ENCODE results near the gene NABP1.

Gene NABP1

GRCh38 chr2:191650896-191651773 is 26.8 kb upstream of the NABP1 start:
- DNase-seq: no peak

- no peak for DNase-seq
Measured at GRCh38 chr2:191653667-191654391, 24.1 kb upstream of the NABP1 start.

GRCh38 chr2:191656391-191656790 is 21.5 kb upstream of the NABP1 start:
- DNase-seq: no peak

GRCh38 chr2:191656792-191657191 is 21.1 kb upstream of the NABP1 start:
- DNase-seq: no peak

GRCh38 chr2:191657977-191658376 is 20.0 kb upstream of the NABP1 start:
- DNase-seq: no peak

- DNase-seq: no peak
Measured at GRCh38 chr2:191659198-191659597, 18.7 kb upstream of the NABP1 start.

GRCh38 chr2:191660575-191660974 is 17.4 kb upstream of the NABP1 start:
- DNase-seq: no peak

- DNase-seq: no peak
Measured at GRCh38 chr2:191661097-191661924, 16.6 kb upstream of the NABP1 start.

GRCh38 chr2:191664823-191665677 is 12.9 kb upstream of the NABP1 start:
- DNase-seq: no peak

GRCh38 chr2:191666226-191666625 is 11.7 kb upstream of the NABP1 start:
- no peak for DNase-seq

- DNase-seq: no peak
Measured at GRCh38 chr2:191666732-191667131, 11.2 kb upstream of the NABP1 start.

- DNase-seq: no peak
Measured at GRCh38 chr2:191670076-191670475, 7.9 kb upstream of the NABP1 start.

GRCh38 chr2:191670787-191671186 is 7.1 kb upstream of the NABP1 start:
- no peak for DNase-seq

GRCh38 chr2:191675807-191676721 is 1.9 kb upstream of the NABP1 start:
- DNase-seq: peak; percentile 15 to 85 (median 68)

GRCh38 chr2:191676790-191677645 is 918 bp upstream of the NABP1 start:
- peak in 2 of 6 experiments; percentile 29 to 39 for DNase-seq

GRCh38 chr2:191678437-191679100 is 633 bp downstream of the NABP1 start:
- peak in 4 of 6 experiments; percentile 26 to 67 (median 40) for DNase-seq

GRCh38 chr2:191679818-191680600 is 2.1 kb downstream of the NABP1 start:
- DNase-seq: peak in 3 of 6 experiments; percentile 37 to 51 (median 39)

- no peak for DNase-seq
Measured at GRCh38 chr2:191680639-191681038, 2.7 kb downstream of the NABP1 start.

- DNase-seq: no peak
Measured at GRCh38 chr2:191682126-191682525, 4.2 kb downstream of the NABP1 start.

All from stimulated activated naive CD4-positive, alpha-beta T cell (primary cell).